Endothelial cell of umbilical vein (primary cell): ENCODE results near the gene ESYT2. TPM values are rescaled to one million over a fixed set of nuclear protein-coding genes. Genes with fewer than 3 reads are reported as not detected.

ENCODE experiments used
- BruUV-seq: library from RNA; stranded (reverse); fragments of 400-500 nt; replicated peaks from 2 replicates; lab custom pipeline; 2021; lab: Mats Ljungman, UMichigan
- CTCF ChIA-PET: fragments of 300-600, 350-600 bp; sonication (Branson Sonifier 250); formaldehyde crosslinking; loops from one replicate; lab custom pipeline; 2021; ENCODE audit warnings: antibody characterized with exemption, inconsistent platforms; lab: Charles Lee
- POLR2A ChIA-PET: fragments of 300-600, 350-600 bp; sonication (Branson Sonifier 250); formaldehyde crosslinking; loops from one replicate; lab custom pipeline; 2021; ENCODE audit warnings: antibody characterized with exemption, inconsistent platforms; lab: Charles Lee
- DNase-seq: peaks from one replicate; pipeline ENCODE4 v3.0.0-alpha.2; 2011; ENCODE audit warnings: low read depth, low spot score
- FAIRE-seq: peaks from 2 replicates; lab custom pipeline; 2011; peaks lifted over from hg19 to GRCh38; lab: Jason Lieb, UNC
- H2AFZ ChIP-seq: 2 replicates; pipeline ENCODE4 v1.6.0; 2012; ENCODE audit warnings: low read depth, low read length, control low read depth, inconsistent platforms
- H3K27ac ChIP-seq: 2 replicates; pipeline ENCODE4 v1.5.1; 2011; ENCODE audit warnings: low read depth, mild to moderate bottlenecking, control low read depth, low read length, moderate library complexity; ENCODE audit not compliant: insufficient read depth
- H3K27me3 ChIP-seq, 2 experiments: 2 replicates each; pipeline versions ENCODE4 v1.6.0 to v1.6.1; 2011; ENCODE audit warnings: low read length in 2 of 2, mixed read lengths in 1 of 2; ENCODE audit not compliant: control insufficient read depth in 2 of 2, insufficient read depth in 2 of 2
- H3K36me3 ChIP-seq, 2 experiments: 2 replicates in 1 of 2; 3 replicates in 1 of 2; pipeline ENCODE4 v1.5.1; 2011; ENCODE audit warnings: low read length in 2 of 2, mild to moderate bottlenecking in 1 of 2, moderate library complexity in 1 of 2; ENCODE audit not compliant: control insufficient read depth in 2 of 2, insufficient read depth in 2 of 2; ENCODE audit errors: extremely low read depth in 1 of 2
- H3K4me1 ChIP-seq: 3 replicates; pipeline ENCODE4 v1.5.1; 2011; ENCODE audit warnings: mild to moderate bottlenecking, low read length; ENCODE audit not compliant: control insufficient read depth, insufficient read depth; ENCODE audit errors: extremely low read depth
- H3K4me2 ChIP-seq: 2 replicates; pipeline ENCODE4 v1.6.1; 2011; ENCODE audit warnings: low read length, control low read depth, mixed read lengths; ENCODE audit not compliant: insufficient read depth
- H3K4me3 ChIP-seq, 3 experiments: fragments of 200-600 bp in 1 of 3; sonication (generic), shearing (Covaris generic) in 1 of 3; replicated peaks in 1 of 3; 2 replicates each; pipeline ENCODE4 v1.5.1; 2011 to 2016; ENCODE audit warnings: control low read depth in 3 of 3, low read length in 3 of 3, mild to moderate bottlenecking in 2 of 3, inconsistent platforms in 1 of 3, low read depth in 1 of 3, moderate library complexity in 1 of 3; ENCODE audit not compliant: insufficient read depth in 1 of 3
- H3K79me2 ChIP-seq: 2 replicates; pipeline ENCODE4 v1.6.0; 2012; ENCODE audit warnings: low read length, inconsistent platforms; ENCODE audit not compliant: control insufficient read depth, insufficient read depth
- H3K9ac ChIP-seq: replicated peaks from 2 replicates; pipeline ENCODE3; 2011; ENCODE audit warnings: low read length, control low read depth; ENCODE audit not compliant: insufficient read depth; ENCODE audit errors: extremely low read depth
- H3K9me1 ChIP-seq: replicated peaks from 3 replicates; pipeline ENCODE4 v1.6.0; 2011; ENCODE audit warnings: mild to moderate bottlenecking, low read length; ENCODE audit not compliant: control insufficient read depth, insufficient read depth; ENCODE audit errors: extremely low read depth
- H3K9me3 ChIP-seq: replicated peaks from 2 replicates; pipeline ENCODE4 v1.5.1; 2012; ENCODE audit warnings: low read length, inconsistent platforms; ENCODE audit not compliant: control insufficient read depth, insufficient read depth
- H4K20me1 ChIP-seq: replicated peaks from 2 replicates; pipeline ENCODE3; 2011; ENCODE audit warnings: mild to moderate bottlenecking, low read length; ENCODE audit not compliant: control insufficient read depth, insufficient read depth; ENCODE audit errors: extremely low read depth
- FOS ChIP-seq: IDR thresholded peaks from 2 replicates; pipeline ENCODE4 v1.6.1; 2011; ENCODE audit warnings: mild to moderate bottlenecking, low read length, moderate library complexity, borderline replicate concordance; ENCODE audit not compliant: insufficient read depth
- GATA2 ChIP-seq: IDR thresholded peaks from 2 replicates; pipeline ENCODE4 v1.7.0; 2011; ENCODE audit warnings: low read depth, mild to moderate bottlenecking, moderate library complexity, mixed read lengths, low read length; ENCODE audit not compliant: insufficient read length, insufficient read depth
- JUN ChIP-seq: IDR thresholded peaks from 2 replicates; pipeline ENCODE4 v1.6.1; 2011; ENCODE audit warnings: borderline replicate concordance, low read depth; ENCODE audit not compliant: insufficient read length, insufficient read depth
- MYC ChIP-seq: IDR thresholded peaks from one replicate; pipeline ENCODE4 v1.6.1; 2011; ENCODE audit warnings: mild to moderate bottlenecking, low read depth, low read length
- POLR2AphosphoS5 ChIP-seq: IDR thresholded peaks from 2 replicates; pipeline ENCODE4 v1.6.1; 2012; ENCODE audit warnings: low read depth, mild to moderate bottlenecking, control low read depth, low read length, moderate library complexity; ENCODE audit not compliant: insufficient read depth
- dilution Hi-C: fragments of 300-500 bp; cut with MboI; formaldehyde crosslinking; loops from one replicate; pipeline ENCODE4 v1.15.0; 2019; ENCODE audit warnings: low sequenced_read_pairs; ENCODE audit not compliant: extremely low pct_ligation_motif_present
- intact Hi-C: fragments of 100-400 bp; cut with micrococcal nuclease; formaldehyde crosslinking; loops from one replicate; pipeline ENCODE4 v1.10.0; 2022
- polyA plus RNA-seq, 4 experiments: library from polyadenylated mRNA; depleted of rRNA in 3 of 4; stranded (reverse) in 3 of 4; unstranded in 1 of 4; fragments of >200 nt; gene quantifications; 2 replicates each; pipeline versions ENCODE4 v1.2.1 to v1.2.3, GENCODE V29; 2011 to 2012; ENCODE audit warnings: missing spikeins in 1 of 4
- total RNA-seq: library from RNA; stranded (reverse); gene quantifications from 2 replicates; pipeline ENCODE4 v1.2.3, GENCODE V29; 2021
- TF ChIP-seq, protein P1 (sequence below): IDR thresholded peaks from 2 replicates; pipeline ENCODE4 v1.6.1; 2011; ENCODE audit not compliant: insufficient read depth, insufficient read length
- TF ChIP-seq, protein P2 (sequence below), 2 donors: IDR thresholded peaks; 1 replicate in 1 of 2; 2 replicates in 1 of 2; pipeline ENCODE4 v1.5.1; 2011; ENCODE audit warnings: low read length in 2 of 2, mild to moderate bottlenecking in 2 of 2, moderate library complexity in 2 of 2, control low read depth in 1 of 2, inconsistent platforms in 1 of 2, low read depth in 1 of 2; ENCODE audit not compliant: insufficient read depth in 1 of 2; ENCODE audit errors: extremely low read depth in 1 of 2

Gene ESYT2
- total and polyA plus RNA-seq, 2 donors (not counting 3 experiments of a cell fraction or from before 2014, with no cell fraction given) = 18.8 to 46.6 TPM

DNA sequence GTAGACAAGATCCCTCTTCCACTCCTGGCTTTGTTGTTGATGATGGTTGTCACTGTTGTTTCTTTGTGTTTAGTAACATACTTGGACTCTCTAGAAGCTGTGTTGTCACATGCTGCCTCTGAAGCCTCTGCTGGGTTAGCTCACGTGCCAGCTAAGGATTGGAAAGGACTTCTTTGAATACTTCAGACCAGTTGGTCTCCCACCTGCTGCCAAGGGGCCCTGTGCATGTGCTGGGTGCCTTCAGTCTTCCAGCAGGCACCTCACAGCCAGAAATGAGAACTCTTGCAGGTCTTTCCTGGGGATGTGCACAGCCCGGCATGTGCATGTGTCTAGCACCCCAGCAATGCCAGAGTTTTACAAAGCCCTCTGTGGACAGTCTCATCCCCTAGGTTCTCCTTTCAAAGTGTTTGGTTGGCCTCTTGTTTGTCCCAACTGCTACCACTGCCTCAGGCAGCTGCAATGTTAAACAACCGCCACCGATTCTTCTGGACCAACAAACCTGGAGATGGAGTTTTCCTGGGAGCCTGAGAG lies 103.0 kb downstream of the ESYT2 start:
- TF ChIP-seq POLR2AphosphoS5 = no peak
- no peak for TF ChIP-seq GATA2
- Histone ChIP-seq H3K9ac (no peak overlapping the region), H3K79me2 (no peaks in the 10 kb centered on the region), H3K27ac (no peak overlapping the region), H3K9me3 (no peaks in the 10 kb centered on the region), H3K4me2 (no peak overlapping the region), H3K27me3 (no peaks in the 10 kb centered on the region), H2AFZ (no peak overlapping the region), H3K9me1 (no peaks in the 10 kb centered on the region), H4K20me1 (no peaks in the 10 kb centered on the region), H3K36me3 (peaks cover 0 to 3% of the 10 kb centered on the region in 2 experiments), H3K4me3 (no peak overlapping the region), H3K4me1 (no peaks in the 10 kb centered on the region)
- ChIA-PET POLR2A (no interaction called here), CTCF (no interaction called here)
- BruUV-seq = no TSS peak
- DNase-seq (no peak), FAIRE-seq (no peak)
- intact Hi-C loops (no loop called here), dilution Hi-C loops (no loop called here)

DNA sequence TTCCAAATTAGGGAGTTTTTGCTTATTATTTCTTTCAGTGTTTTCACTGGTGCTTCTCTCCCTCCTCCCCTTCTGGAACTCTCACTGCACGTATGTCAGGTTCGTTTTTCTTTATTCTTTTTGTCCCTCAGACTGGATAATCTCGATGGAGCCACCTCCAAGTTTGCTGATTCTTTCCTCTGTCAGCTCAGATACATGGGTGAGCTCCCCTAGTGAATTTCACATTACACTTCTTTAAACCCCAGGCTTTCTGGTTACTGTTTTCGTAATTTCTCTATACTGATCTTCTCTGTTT lies 103.9 kb downstream of the ESYT2 start:
- Histone ChIP-seq H3K9me1 (no peaks in the 10 kb centered on the region), H3K79me2 (no peaks in the 10 kb centered on the region), H3K27me3 (no peaks in the 10 kb centered on the region), H3K27ac (no peak overlapping the region), H3K4me3 (no peak overlapping the region), H3K9ac (no peak overlapping the region), H2AFZ (no peak overlapping the region), H4K20me1 (no peaks in the 10 kb centered on the region), H3K36me3 (peaks cover 0 to 3% of the 10 kb centered on the region in 2 experiments), H3K4me1 (no peaks in the 10 kb centered on the region), H3K4me2 (no peak overlapping the region), H3K9me3 (no peaks in the 10 kb centered on the region)
- no peak for TF ChIP-seq FOS
- TF ChIP-seq MYC = no peak
- TF ChIP-seq, protein P1, sequence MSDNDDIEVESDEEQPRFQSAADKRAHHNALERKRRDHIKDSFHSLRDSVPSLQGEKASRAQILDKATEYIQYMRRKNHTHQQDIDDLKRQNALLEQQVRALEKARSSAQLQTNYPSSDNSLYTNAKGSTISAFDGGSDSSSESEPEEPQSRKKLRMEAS = no peak
- no peak for TF ChIP-seq JUN
- TF ChIP-seq, protein P2, sequence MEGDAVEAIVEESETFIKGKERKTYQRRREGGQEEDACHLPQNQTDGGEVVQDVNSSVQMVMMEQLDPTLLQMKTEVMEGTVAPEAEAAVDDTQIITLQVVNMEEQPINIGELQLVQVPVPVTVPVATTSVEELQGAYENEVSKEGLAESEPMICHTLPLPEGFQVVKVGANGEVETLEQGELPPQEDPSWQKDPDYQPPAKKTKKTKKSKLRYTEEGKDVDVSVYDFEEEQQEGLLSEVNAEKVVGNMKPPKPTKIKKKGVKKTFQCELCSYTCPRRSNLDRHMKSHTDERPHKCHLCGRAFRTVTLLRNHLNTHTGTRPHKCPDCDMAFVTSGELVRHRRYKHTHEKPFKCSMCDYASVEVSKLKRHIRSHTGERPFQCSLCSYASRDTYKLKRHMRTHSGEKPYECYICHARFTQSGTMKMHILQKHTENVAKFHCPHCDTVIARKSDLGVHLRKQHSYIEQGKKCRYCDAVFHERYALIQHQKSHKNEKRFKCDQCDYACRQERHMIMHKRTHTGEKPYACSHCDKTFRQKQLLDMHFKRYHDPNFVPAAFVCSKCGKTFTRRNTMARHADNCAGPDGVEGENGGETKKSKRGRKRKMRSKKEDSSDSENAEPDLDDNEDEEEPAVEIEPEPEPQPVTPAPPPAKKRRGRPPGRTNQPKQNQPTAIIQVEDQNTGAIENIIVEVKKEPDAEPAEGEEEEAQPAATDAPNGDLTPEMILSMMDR (IDR thresholded peaks at IDR 0.05; ENCODE audit: extremely low read depth in 1 of 2, insufficient read depth in 1 of 2, low read depth in 1 of 2, low read length in 2 of 2) = no peak
- FAIRE-seq = no peak
- ChIA-PET POLR2A (no interaction called here), CTCF (no interaction called here)
- no peak for DNase-seq
- no TSS peak for BruUV-seq
- dilution Hi-C loops (no loop called here), intact Hi-C loops (no loop called here)
